NCI-H345 (cell line): ENCODE measurements around the gene RPL39.
"Not testable (repeated sequence)": the region's sequence is repeated elsewhere in the genome, so short reads cannot be mapped to it uniquely, and the experiment has no call there.

Experiments used
- DNase-seq: peaks from one replicate; lab custom pipeline; 2025; lab: John Stamatoyannopoulos, UW

The RPL39 gene

GRCh38 chrX:119763181-119763580 lies 28.2 kb downstream of the RPL39 start:
- DNase-seq: no peak

GRCh38 chrX:119762718-119763117 lies 28.7 kb downstream of the RPL39 start:
- no peak for DNase-seq

DNA sequence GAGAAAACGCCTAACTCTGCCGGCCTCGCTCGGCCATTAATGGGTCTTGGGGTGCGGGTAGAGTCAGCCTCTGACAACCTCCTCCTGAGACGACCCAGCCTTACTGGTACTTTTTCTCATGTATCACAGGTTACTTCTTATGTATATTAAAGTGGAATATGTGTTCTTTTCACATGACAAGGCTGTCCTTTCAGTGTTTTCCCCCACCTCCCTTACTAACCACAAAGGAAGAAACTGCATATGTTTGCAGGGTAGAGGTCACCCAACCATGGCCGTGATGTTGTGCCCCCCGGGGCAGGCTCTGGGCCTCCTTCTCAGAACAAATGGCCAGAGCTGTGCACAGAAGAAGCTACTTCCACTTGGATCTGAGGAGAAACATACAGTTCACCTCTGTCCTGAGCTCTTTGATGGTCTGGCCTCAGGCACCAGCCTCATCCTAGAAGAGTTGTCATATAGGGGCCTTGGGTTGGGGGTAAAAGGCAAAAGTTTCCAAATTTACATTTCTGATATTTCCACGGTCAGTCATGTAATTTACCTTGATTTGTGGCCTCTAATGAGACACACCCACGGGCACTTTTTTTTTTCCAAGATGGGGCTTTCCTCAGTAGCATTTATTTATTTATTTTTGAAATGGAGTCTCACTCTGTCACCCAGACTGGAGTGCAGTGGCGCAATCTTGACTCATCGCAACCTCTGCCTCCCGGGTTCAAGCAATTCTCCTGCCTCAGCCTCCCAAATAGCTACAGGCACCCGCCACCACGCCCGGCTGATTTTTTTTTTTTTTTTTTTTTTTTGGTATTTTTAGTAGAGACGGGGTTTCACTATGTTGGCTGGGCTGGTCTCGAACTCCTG lies 31.2 kb downstream of the RPL39 start:
- no peak for DNase-seq

DNA sequence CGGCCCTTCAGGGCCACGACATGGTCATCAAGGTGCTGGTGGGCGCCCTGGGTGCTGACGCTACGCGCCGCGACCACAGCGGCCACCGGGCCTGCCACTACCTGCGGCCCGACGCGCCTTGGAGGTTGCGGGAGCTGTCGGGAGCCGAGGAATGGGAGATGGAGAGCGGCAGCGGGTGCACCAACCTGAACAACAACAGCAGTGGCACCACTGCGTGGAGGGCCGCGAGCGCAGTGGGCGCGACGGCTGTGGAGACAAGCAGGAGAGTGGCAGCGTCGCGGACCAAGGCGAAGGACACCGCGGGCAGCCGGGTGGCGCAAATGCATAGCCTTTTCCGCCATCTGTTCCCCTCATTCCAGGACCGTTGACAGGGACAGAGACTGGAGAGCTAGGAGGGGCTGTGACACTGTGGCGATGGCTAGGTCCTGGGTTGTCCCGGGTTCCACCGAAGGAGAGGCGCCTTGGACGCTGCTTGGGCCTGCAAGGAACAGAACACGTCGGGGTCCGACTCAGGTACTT lies 32.1 kb downstream of the RPL39 start:
- DNase-seq: no peak

DNA sequence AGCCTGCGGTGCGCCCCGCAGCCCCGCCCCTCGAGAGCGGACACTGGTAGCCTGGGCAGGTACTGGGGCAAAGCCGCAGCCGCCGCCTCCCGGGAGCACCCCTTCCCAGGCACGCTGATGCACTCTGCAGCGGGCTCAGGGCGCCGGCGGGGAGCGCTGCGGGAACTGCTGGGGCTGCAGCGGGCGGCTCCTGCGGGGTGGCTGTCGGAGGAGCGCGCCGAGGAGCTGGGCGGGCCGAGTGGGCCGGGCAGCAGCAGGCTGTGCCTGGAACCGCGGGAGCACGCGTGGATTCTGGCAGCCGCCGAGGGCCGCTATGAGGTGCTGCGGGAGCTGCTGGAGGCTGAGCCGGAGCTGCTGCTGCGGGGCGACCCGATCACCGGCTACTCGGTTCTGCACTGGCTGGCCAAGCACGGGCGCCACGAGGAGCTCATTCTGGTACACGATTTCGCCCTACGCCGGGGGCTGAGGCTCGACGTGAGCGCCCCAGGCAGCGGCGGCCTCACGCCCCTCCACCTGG lies 32.6 kb downstream of the RPL39 start:
- DNase-seq: peak; percentile 27

DNA sequence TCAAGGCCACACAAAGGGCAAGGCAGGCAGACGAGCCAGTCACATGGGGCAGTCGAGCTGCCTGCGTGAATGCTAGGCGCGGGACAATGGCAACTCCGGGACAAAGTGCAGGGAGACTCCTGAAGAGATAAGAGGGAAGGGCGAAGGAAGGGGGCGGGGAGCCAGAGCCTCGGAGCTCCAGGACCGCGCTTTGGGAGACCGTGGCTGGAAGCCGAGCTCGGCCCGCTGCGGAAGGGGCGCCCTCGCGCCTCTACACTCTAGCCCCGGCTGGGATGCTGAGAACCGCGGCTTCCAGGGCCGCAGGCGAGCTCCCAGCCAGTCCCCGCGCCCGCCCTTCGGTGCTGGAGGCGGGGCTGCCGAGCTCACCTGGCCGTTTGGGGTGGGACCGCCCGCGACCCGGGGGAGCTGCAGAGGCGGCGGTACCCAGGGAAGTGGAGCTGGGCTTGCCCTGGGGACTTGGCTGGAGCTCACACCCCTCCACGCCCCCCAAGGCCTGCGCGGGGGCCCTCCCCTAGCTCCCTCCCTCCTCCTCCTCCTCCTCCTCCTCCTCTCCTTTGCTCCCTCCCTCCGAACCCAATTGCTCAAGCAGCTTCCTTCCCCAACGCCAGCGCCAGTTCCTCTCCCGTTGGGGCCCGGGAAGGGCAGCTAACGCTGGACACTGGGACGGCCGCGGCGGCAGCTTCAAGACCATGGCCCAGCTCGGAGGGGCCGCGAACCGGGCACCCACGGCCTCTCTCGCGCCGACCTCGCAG lies 33.3 kb downstream of the RPL39 start, which contains the start of gene SOWAHD:
TSS of gene SOWAHD (plus strand) at position 610 of the 752 bp plus-strand sequence. CDS start at position 690, 80 bp downstream.
- peak; percentile 25 for DNase-seq

DNA sequence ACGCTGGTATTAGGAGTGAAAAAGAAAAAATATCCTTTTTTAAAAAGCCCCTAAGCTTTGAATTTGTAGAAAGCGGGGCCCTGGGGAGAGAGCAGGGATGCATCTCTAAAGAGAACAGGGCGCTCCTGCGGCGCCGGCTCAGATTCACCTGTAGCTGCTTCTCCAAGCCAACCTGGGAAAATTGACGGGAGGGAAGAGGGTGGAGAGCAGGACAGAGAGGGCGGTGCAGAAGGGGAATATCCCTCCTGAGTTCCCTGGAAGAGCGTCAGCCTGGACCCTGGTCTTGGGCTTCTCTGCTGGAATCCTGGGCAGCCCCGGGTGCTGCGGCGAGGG lies 33.8 kb downstream of the RPL39 start:
- DNase-seq: no peak

DNA sequence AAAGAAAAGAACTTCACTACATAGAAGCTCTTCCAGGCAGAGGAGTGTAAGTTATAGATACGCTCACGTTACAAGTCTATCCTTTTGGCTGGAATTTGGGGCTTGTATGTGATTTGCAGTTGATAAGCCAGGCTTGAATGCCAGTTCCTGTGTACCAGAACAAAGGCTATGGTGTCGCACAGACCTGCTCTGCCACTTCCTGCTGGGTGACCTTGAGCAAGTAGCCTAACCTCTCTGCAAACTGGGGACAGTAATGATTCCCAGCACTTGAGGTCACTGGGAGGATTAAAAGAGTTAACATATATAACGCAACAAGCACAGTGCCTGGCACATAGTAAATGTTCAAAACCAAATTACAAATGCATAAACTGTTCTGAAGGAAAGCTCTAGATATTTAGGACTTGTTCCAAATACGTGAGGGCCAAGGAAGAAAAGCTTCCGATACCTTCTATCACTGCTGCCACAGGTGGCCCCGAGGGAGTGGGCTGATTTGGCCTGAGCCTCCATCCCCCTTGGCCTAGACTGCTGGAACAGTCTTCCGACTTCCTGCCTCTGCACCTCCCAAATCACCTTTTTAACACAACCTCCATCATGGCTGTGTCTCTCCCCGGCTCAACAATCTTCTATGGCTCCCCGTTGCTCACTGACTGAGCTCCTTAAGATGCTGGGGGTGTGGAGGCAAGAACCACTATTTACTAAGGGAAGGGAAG lies 34.3 kb downstream of the RPL39 start:
- no peak for DNase-seq

GRCh38 chrX:119755981-119756533 lies 35.4 kb downstream of the RPL39 start:
- DNase-seq: no peak

- DNase-seq: peak; percentile 28
Measured at GRCh38 chrX:119753639-119754257, 37.7 kb downstream of the RPL39 start.

GRCh38 chrX:119753001-119753400 lies 38.4 kb downstream of the RPL39 start:
- DNase-seq: no peak

- not testable (repeated sequence) for DNase-seq
Measured at GRCh38 chrX:119750751-119751150, 40.7 kb downstream of the RPL39 start.

DNA sequence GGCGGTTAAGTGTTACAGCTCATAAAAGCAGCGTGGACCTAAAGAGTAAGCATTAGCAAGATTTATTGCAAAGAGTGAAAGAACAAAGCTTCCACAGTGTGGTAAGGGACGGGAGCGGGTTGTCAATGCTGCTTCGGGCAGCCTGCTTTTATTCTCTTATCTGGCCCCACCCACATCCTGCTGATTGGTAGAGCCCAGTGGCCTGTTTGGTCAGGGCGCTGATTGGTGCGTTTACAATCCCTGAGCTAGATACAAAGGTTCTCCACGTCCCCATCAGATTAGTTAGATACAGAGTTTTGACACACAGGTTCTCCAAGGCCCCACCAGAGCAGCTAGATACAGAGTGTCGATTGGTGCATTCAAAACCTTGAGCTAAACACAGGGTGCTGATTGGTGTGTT lies 41.3 kb downstream of the RPL39 start:
- DNase-seq: not testable (repeated sequence)

DNA sequence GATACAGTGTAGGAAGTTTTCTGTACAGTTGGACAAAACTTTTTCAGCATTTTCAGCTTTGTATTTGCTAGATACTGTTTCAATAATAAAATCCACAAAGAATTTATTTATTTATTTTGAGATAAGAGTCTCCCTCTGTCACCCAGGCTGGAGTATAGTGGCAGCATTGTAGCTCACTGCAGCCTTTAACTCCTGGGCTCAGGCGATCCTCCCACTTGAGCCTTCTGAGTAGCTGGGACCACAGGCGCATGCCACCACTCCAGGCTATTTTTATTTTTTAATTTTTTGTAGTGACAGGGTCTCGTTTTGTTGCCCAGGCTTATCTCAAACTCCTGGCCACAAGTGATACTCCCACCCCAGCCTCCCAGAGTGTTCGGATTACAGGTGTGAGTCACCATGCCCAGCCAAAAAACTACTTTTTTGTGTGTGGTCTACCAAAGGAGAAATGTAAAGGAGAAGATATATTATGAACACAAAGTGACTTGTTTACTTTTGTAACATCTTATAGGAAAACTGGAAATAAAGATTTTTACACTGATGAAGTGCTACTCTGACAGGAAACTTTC lies 46.1 kb downstream of the RPL39 start:
- DNase-seq: no peak

GRCh38 chrX:119738742-119739141 lies 52.7 kb downstream of the RPL39 start:
- no peak for DNase-seq
